ENCODE results near the gene TMEM81. TPM values are rescaled to one million over a fixed set of nuclear protein-coding genes. Genes with fewer than 3 reads are reported as not detected.

The TMEM81 gene
- total RNA-seq, 4 donors from 2014 or later: 1.6 to 4.5 (median 2.9) TPM

- Histone ChIP-seq H3K36me3 (no peaks in the 10 kb centered on the region), H3K27ac (no peak overlapping the region), H3K4me1 (peaks cover 0 to 12% (median 0%) of the 10 kb centered on the region in 3 donors), H3K27me3 (no peaks in the 10 kb centered on the region), H3K4me3 (no peak overlapping the region), H3K9me3 (no peaks in the 10 kb centered on the region)
- TF ChIP-seq EP300 (IDR thresholded peaks at IDR 0.05) (no peak), POLR2A (IDR thresholded peaks at IDR 0.05) (no peak), POLR2AphosphoS5 (IDR thresholded peaks at IDR 0.05) (no peak)
- ATAC-seq: no peak
- WGBS, 2 donors (ENCODE audit: low coverage in 1 of 2): 100% methylated on average over 1 to 2 of the region's 2 CpGs
These were observed 13.2 kb downstream of the TMEM81 start for GRCh38 chr1:205071028-205071409.

DNA sequence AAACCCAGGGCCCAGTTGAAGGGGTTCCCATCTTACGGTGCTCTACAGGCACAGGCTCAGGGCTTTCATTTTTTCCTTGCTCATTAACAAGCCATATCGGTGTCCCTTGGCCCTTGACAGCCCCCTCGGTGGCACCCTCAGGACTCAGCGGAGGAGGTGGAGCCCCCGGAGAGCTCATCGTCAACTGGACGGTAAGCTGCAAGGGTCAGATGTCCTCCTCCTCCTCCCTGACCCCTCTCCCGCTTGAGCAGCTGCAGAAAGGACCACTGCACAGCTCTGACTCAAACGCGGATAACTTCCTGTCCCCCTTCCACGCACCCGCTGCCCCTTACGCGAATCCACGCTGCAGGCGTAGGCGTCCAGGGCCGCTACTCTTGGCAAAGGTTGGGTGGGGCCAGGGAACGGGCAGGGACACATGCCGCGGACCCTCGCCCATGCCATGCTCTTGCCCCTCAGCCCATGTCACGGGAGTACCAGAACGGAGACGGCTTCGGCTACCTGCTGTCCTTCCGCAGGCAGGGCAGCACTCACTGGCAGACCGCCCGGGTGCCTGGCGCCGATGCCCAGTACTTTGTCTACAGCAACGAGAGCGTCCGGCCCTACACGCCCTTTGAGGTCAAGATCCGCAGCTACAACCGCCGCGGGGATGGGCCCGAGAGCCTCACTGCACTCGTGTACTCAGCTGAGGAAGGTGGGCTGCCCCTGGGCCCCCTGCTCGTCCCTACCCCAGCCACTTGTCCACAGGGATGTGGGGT lies 14.7 kb downstream of the TMEM81 start:
- ATAC-seq: no peak
- TF ChIP-seq POLR2A (IDR thresholded peaks at IDR 0.05) (no peak), CTCF (IDR thresholded peaks at IDR 0.05) (no peak), EP300 (IDR thresholded peaks at IDR 0.05) (no peak), POLR2AphosphoS5 (IDR thresholded peaks at IDR 0.05) (no peak)
- 89 to 100% methylated on average over 1 to 9 of the region's 42 CpGs for WGBS, 2 donors (ENCODE audit: low coverage in 1 of 2)
- no peaks in the 10 kb centered on the region for H3K27me3 ChIP-seq
- H3K36me3 ChIP-seq: peaks cover 0 to 3% of the 10 kb centered on the region in 2 donors
- no peak overlapping the region for H3K4me3 ChIP-seq
- H3K9me3 ChIP-seq: no peaks in the 10 kb centered on the region
- no peak overlapping the region for H3K27ac ChIP-seq
- peaks cover 0 to 12% (median 0%) of the 10 kb centered on the region in 3 donors for H3K4me1 ChIP-seq

GRCh38 chr1:205068457-205069040 lies 15.7 kb downstream of the TMEM81 start:
- no peak overlapping the region for H3K27ac ChIP-seq
- peaks cover 0 to 12% (median 0%) of the 10 kb centered on the region in 3 donors for H3K4me1 ChIP-seq
- no peaks in the 10 kb centered on the region for H3K9me3 ChIP-seq
- no peaks in the 10 kb centered on the region for H3K27me3 ChIP-seq
- 0% methylated on average over 2 of the region's 2 CpGs for WGBS, 2 donors (ENCODE audit: low coverage in 1 of 2)
- H3K4me3 ChIP-seq: no peak overlapping the region
- no peak for ATAC-seq
- peaks cover 0 to 6% of the 10 kb centered on the region in 2 donors for H3K36me3 ChIP-seq
- TF ChIP-seq CTCF (IDR thresholded peaks at IDR 0.05) (no peak), POLR2AphosphoS5 (IDR thresholded peaks at IDR 0.05) (no peak), EP300 (IDR thresholded peaks at IDR 0.05) (no peak), POLR2A (IDR thresholded peaks at IDR 0.05) (no peak)

DNA sequence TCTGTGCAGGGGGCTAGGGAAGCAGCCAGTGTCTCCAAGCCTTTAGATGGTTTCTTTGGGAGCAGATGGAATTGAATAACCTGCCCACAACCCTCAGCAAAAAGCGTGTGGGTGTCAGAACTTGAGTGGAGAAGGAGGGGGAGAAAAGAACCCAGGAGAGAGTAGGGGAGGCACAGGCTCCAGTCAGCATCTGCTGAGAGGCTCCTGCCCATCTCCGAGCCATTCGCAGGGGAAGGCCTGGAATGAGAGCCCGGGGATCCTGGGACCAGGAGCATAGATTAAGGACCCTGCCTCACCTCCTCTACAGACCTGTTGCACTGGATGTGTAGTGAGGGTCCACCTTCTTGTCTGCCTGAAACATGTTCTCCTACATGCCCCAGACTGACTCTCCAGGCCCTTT lies 16.3 kb downstream of the TMEM81 start:
- TF ChIP-seq CTCF (IDR thresholded peaks at IDR 0.05): no peak
- no peak for TF ChIP-seq EP300 (IDR thresholded peaks at IDR 0.05)
- no peak for TF ChIP-seq POLR2A (IDR thresholded peaks at IDR 0.05)
- TF ChIP-seq POLR2AphosphoS5 (IDR thresholded peaks at IDR 0.05): no peak
- WGBS, 2 donors (ENCODE audit: low coverage in 1 of 2): 86 to 100% methylated on average over 1 to 4 of the region's 4 CpGs
- H3K4me3 ChIP-seq: no peak overlapping the region
- peaks cover 0 to 6% of the 10 kb centered on the region in 2 donors for H3K36me3 ChIP-seq
- H3K4me1 ChIP-seq: peaks cover 0 to 12% (median 0%) of the 10 kb centered on the region in 3 donors
- no peak for ATAC-seq
- no peaks in the 10 kb centered on the region for H3K9me3 ChIP-seq
- H3K27me3 ChIP-seq: no peaks in the 10 kb centered on the region
- H3K27ac ChIP-seq: no peak overlapping the region

DNA sequence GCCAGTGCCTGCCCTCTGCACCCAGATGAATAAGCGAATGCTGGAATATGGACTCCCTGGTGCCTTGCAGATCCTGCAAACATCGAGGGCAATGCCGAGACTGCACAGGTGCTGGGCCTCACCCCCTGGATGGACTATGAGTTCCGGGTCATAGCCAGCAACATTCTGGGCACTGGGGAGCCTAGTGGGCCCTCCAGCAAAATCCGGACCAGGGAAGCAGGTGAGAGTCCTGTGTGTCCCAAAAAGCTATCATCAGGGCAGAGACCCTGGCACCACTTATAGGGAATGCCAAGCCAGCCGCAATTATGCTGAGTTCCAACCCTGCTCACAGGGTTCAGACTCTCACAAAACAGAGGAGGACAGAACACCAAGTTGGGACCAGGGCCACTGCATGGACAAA lies 17.2 kb downstream of the TMEM81 start:
- Histone ChIP-seq H3K27ac (no peak overlapping the region), H3K27me3 (no peaks in the 10 kb centered on the region), H3K4me3 (no peak overlapping the region), H3K36me3 (peaks cover 0 to 6% of the 10 kb centered on the region in 2 donors), H3K4me1 (peaks cover 0 to 13% (median 0%) of the 10 kb centered on the region in 3 donors), H3K9me3 (no peaks in the 10 kb centered on the region)
- no peak for ATAC-seq
- 90 to 100% methylated on average over 2 to 3 of the region's 6 CpGs for WGBS, 2 donors (ENCODE audit: low coverage in 1 of 2)
- TF ChIP-seq POLR2A (IDR thresholded peaks at IDR 0.05) (no peak), CTCF (IDR thresholded peaks at IDR 0.05) (no peak), EP300 (IDR thresholded peaks at IDR 0.05) (no peak), POLR2AphosphoS5 (IDR thresholded peaks at IDR 0.05) (no peak)

All from gastroesophageal sphincter (tissue), 4 donors.